SK-N-SH treated with all-trans-retinoic acid at 6 μM for 48 hours (cell line): Measurements from ENCODE around the gene PPP3CA.

Experiments
- OSR1 ChIP-seq: fragments of 250-450 bp; sonication (Bioruptor Pico); IDR thresholded peaks from 2 replicates; pipeline ENCODE4 v1.8.0; 2022; ENCODE audit warnings: moderate library complexity, mild to moderate bottlenecking, inconsistent platforms
- ZFP3 ChIP-seq: fragments of 250-450 bp; sonication (Bioruptor Pico); IDR thresholded peaks from 2 replicates; pipeline ENCODE4 v1.5.0; 2020; ENCODE audit warnings: mild to moderate bottlenecking, moderate library complexity

DNA sequence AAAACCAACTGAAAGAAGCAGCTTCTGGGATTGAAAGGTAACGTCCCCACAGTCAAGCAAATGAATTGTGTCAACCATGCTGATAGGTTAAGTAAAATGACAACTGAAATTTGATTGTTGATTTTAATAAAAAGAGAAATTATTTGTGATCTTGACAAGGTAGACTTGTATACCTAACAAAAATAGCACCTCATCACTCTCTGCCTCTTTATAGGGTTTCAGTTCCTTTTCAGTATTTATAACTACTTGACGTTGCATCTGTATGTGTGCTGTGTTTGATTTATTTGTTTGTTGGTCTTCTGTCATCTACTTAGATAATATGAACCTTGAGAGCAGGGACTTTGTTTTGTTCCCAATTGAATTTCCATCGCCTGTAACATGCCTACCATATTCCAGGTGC is 7.9 kb upstream of the PPP3CA start:
- TF ChIP-seq OSR1 (no peak), ZFP3 (CRISPR knock-in tag) (no peak)
